HCT116 (cell line): Measurements from ENCODE around the gene CCDC80. TPM values are rescaled to one million over a fixed set of nuclear protein-coding genes. Genes with fewer than 3 reads are reported as not detected.

Experiments
- ATAC-seq: fragments of 200-7000 bp; cut with Tn5 transposase; 2 replicates; pipeline ENCODE4 v1.9.1; 2020; ENCODE audit warnings: mild to moderate bottlenecking, moderate library complexity
- BruUV-seq: library from RNA; stranded (reverse); fragments of 400-500 nt; replicated peaks from 2 replicates; lab custom pipeline; 2021; lab: Mats Ljungman, UMichigan
- CTCF ChIA-PET: fragments of 300-600 bp; sonication (Branson Sonifier 250); formaldehyde crosslinking; loops from one replicate; lab custom pipeline; 2021; ENCODE audit warnings: antibody characterized with exemption; lab: Charles Lee
- POLR2A ChIA-PET: fragments of 300-600, 350-600 bp; sonication (Branson Sonifier 250); formaldehyde crosslinking; loops from one replicate; lab custom pipeline; 2021; ENCODE audit warnings: antibody characterized with exemption; lab: Charles Lee
- RAD21 ChIA-PET, 2 experiments: fragments of 300-600 bp; sonication (Branson Sonifier 250); formaldehyde crosslinking; loops; one replicate each; lab custom pipeline; 2023; ENCODE audit warnings: low total read pairs in 2 of 2; ENCODE audit not compliant: uncharacterized antibody in 2 of 2, unreplicated experiment in 2 of 2, low non-redundant PET in 1 of 2; lab: Charles Lee
- DNase-seq: peaks from one replicate; pipeline ENCODE4 v3.0.0-alpha.2; 2010; ENCODE audit warnings: low read depth, low spot score
- H2AFZ ChIP-seq: fragments of 200-600 bp; shearing (Covaris generic), sonication (generic); 2 replicates; pipeline ENCODE4 v1.6.1; 2017; ENCODE audit warnings: low read depth, mixed run types, mixed read lengths, antibody characterized with exemption, low read length; ENCODE audit not compliant: poor library complexity, severe bottlenecking
- H3K27ac ChIP-seq: 2 replicates; pipeline ENCODE4 v1.5.1; 2012; ENCODE audit warnings: low read depth, low read length
- H3K27me3 ChIP-seq: fragments of 200-600 bp; sonication (generic); 2 replicates; pipeline ENCODE4 v1.6.1; 2016; ENCODE audit warnings: mixed run types, low read length, mixed read lengths; ENCODE audit not compliant: insufficient read depth
- H3K36me3 ChIP-seq, 2 experiments: fragments of 200-500 bp in 1 of 2; fragments of 200-600 bp in 1 of 2; sonication (Bioruptor generic) in 1 of 2; sonication (generic) in 1 of 2; 2 replicates each; pipeline versions ENCODE4 v1.5.1 to v1.6.1; 2014 to 2016; ENCODE audit warnings: low read length in 2 of 2, inconsistent platforms in 1 of 2, mixed read lengths in 1 of 2, mixed run types in 1 of 2; ENCODE audit not compliant: insufficient read depth in 2 of 2, control insufficient read depth in 1 of 2
- H3K4me1 ChIP-seq, 2 experiments: fragments of 200-600 bp in 1 of 2; sonication (generic) in 1 of 2; 2 replicates each; pipeline versions ENCODE4 v1.5.1 to v1.6.1; 2012 to 2017; ENCODE audit warnings: low read length in 2 of 2, inconsistent platforms in 1 of 2, mild to moderate bottlenecking in 1 of 2, mixed read lengths in 1 of 2, mixed run types in 1 of 2, moderate library complexity in 1 of 2; ENCODE audit not compliant: insufficient read depth in 2 of 2, control insufficient read depth in 1 of 2
- H3K4me2 ChIP-seq: fragments of 200-600 bp; sonication (generic); 2 replicates; pipeline ENCODE4 v1.6.1; 2017; ENCODE audit warnings: mixed run types, low read length, mixed read lengths
- H3K4me3 ChIP-seq, 2 experiments: fragments of 200-600 bp in 1 of 2; sonication (generic) in 1 of 2; replicated peaks in 1 of 2; 2 replicates each; pipeline ENCODE4 v1.5.1; 2011 to 2016; ENCODE audit warnings: low read length in 2 of 2, control low read depth in 1 of 2, low read depth in 1 of 2, mild to moderate bottlenecking in 1 of 2, mixed read lengths in 1 of 2, mixed run types in 1 of 2
- H3K79me2 ChIP-seq: fragments of 200-600 bp; sonication (generic); 2 replicates; pipeline ENCODE4 v1.6.1; 2017; ENCODE audit warnings: mild to moderate bottlenecking, mixed run types, low read length, moderate library complexity, mixed read lengths; ENCODE audit not compliant: insufficient read depth
- H3K9ac ChIP-seq: fragments of 200-600 bp; sonication (generic); 2 replicates; pipeline ENCODE4 v1.6.1; 2016; ENCODE audit warnings: low read length, mixed read lengths
- H3K9me2 ChIP-seq: fragments of 200-600 bp; sonication (generic), shearing (Covaris generic); 2 replicates; pipeline ENCODE4 v1.6.1; 2017; ENCODE audit warnings: mixed run types, mild to moderate bottlenecking, moderate library complexity; ENCODE audit not compliant: insufficient read depth
- H3K9me3 ChIP-seq, 2 experiments: fragments of 200-500 bp in 1 of 2; fragments of 200-600 bp in 1 of 2; sonication (Bioruptor generic) in 1 of 2; sonication (generic) in 1 of 2; 2 replicates each; pipeline ENCODE4 v1.6.1; 2014 to 2017; ENCODE audit warnings: low read length in 2 of 2, mixed read lengths in 2 of 2, inconsistent platforms in 1 of 2, low read depth in 1 of 2, mild to moderate bottlenecking in 1 of 2, mixed run types in 1 of 2, moderate library complexity in 1 of 2; ENCODE audit not compliant: control insufficient read depth in 1 of 2, insufficient read depth in 1 of 2
- H4K20me1 ChIP-seq: fragments of 200-600 bp; sonication (generic), shearing (Covaris generic); 2 replicates; pipeline ENCODE4 v1.6.1; 2017; ENCODE audit warnings: mixed run types, mild to moderate bottlenecking, moderate library complexity; ENCODE audit not compliant: insufficient read depth
- CEBPB ChIP-seq: IDR thresholded peaks from 2 replicates; pipeline ENCODE4 v1.6.1; 2012; ENCODE audit warnings: low read depth
- EGR1 ChIP-seq: IDR thresholded peaks from 2 replicates; pipeline ENCODE4 v1.6.1; 2012; ENCODE audit warnings: low read depth
- FOSL1 ChIP-seq: IDR thresholded peaks from 2 replicates; pipeline ENCODE4 v1.6.1; 2012; ENCODE audit warnings: low read depth
- JUND ChIP-seq: IDR thresholded peaks from 2 replicates; pipeline ENCODE4 v1.6.1; 2012
- POLR2AphosphoS5 ChIP-seq: IDR thresholded peaks from 2 replicates; pipeline ENCODE4 v1.6.1; 2011; ENCODE audit warnings: mild to moderate bottlenecking, low read depth, low read length, moderate library complexity
- RAD21 ChIP-seq: IDR thresholded peaks from 2 replicates; pipeline ENCODE4 v1.6.1; 2012; ENCODE audit warnings: low read depth, mild to moderate bottlenecking
- ZBTB33 ChIP-seq: IDR thresholded peaks from 2 replicates; pipeline ENCODE4 v1.6.1; 2011; ENCODE audit warnings: mild to moderate bottlenecking, low read length, moderate library complexity; ENCODE audit not compliant: insufficient replicate concordance; ENCODE audit errors: extremely low read depth
- ZFX ChIP-seq: fragments of 450-650 bp; IDR thresholded peaks from 2 replicates; pipeline ENCODE4 v1.6.1; 2017
- intact Hi-C: fragments of 100-400 bp; cut with micrococcal nuclease; formaldehyde crosslinking; loops from 2 replicates; pipeline ENCODE4 v1.10.0; 2022
- total RNA-seq: library from RNA; stranded (reverse); gene quantifications from one replicate; pipeline ENCODE4 v1.2.1, GENCODE V29; 2021; ENCODE audit not compliant: unreplicated experiment

CCDC80 gene
- total RNA-seq, 1 experiment from 2014 or later, result 1.7 TPM

- ATAC-seq (no peak), DNase-seq (no peak)
- Histone ChIP-seq H3K4me1 (peaks cover 7 to 12% of the 10 kb centered on the region in 2 experiments; a peak in 3 of 4 replicates), H3K4me3 (no peak overlapping the region), H3K9ac (no peak overlapping the region), H3K27me3 (no peaks in the 10 kb centered on the region), H4K20me1 (no peaks in the 10 kb centered on the region), H3K79me2 (no peaks in the 10 kb centered on the region), H3K36me3 (no peaks in the 10 kb centered on the region), H3K9me2 (no peaks in the 10 kb centered on the region), H3K4me2 (no peak overlapping the region), H3K27ac (no peak overlapping the region), H2AFZ (no peak overlapping the region)
- CTCF ChIA-PET, result no interaction called here
- intact Hi-C loops, result no loop called here
- BruUV-seq, result no TSS peak
- POLR2A ChIA-PET, result no interaction called here
- RAD21 ChIA-PET, result no interaction called here
- TF ChIP-seq EGR1, result no peak
- TF ChIP-seq RAD21, result no peak
- TF ChIP-seq FOSL1, result no peak
- no peak for TF ChIP-seq JUND
- no peak for TF ChIP-seq CEBPB
- no peak for TF ChIP-seq ZFX
- no peak for TF ChIP-seq ZBTB33
- no peak for TF ChIP-seq POLR2AphosphoS5
- TF ChIP-seq, all 23 proteins: peak for 0
- H3K9me3 ChIP-seq, result no peaks in the 10 kb centered on the region
These were observed 46.3 kb upstream of the CCDC80 start for GRCh38 chr3:112687211-112687610.
